ENCODE data around the gene NEK7.

DNA sequence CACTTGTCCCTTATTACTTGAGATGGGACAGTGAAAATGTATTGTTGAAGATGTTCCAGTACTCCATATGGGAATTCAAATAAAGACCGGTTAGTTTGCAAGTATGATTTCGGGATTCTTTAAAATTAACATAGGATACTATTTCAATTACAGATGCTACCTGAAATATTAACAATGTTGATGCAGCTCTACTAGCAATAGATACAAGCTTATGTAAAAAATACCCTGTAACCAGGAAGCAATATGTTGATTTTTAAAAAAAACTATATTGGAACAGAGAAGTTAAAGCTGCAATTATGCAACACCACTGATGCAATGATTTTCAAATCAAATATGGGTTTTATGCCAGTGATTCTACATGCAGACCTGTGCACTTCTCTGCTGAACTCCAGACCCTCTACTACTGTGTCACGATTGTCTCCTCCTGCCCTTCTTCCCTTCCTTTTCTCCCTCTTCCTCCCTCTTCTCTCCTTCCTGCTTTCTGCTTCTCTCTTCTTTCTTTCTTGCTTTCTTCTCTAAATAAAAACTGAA, 204.5 kb downstream of the NEK7 start:
- TF ChIP-seq CTCF (IDR thresholded peaks at IDR 0.05 in 2 of 3, conservative IDR thresholded peaks at IDR 0.05 in 1 of 3; ENCODE audit: insufficient read depth in 2 of 3, low read depth in 1 of 3, low read length in 3 of 3) (no peak), TBP (optimal IDR thresholded peaks at IDR 0.05; ENCODE audit: low read depth, low read length) (no peak), MXI1 (IDR thresholded peaks at IDR 0.05; ENCODE audit: low read depth, low read length) (no peak), TARDBP (IDR thresholded peaks at IDR 0.05) (no peak), FOSL1 (tag; conservative IDR thresholded peaks at IDR 0.05) (no peak), HMG20B (CRISPR knock-in tag; IDR thresholded peaks at IDR 0.05) (no peak), PTBP1 (IDR thresholded peaks at IDR 0.05; ENCODE audit: low read depth, low read length) (no peak), MTA1 (IDR thresholded peaks at IDR 0.05; ENCODE audit: borderline replicate concordance) (no peak), EP300 (IDR thresholded peaks at IDR 0.05; ENCODE audit: low read length) (no peak), RCOR1 (IDR thresholded peaks at IDR 0.05; ENCODE audit: borderline replicate concordance in 1 of 2, low read depth in 2 of 2, low read length in 2 of 2) (no peak), SMAD4 (CRISPR knock-in tag; conservative IDR thresholded peaks at IDR 0.05) (no peak)
